Fibroblast of skin of left quadriceps (primary cell): ENCODE results near the gene ARID1B.

Experiments used
- DNase-seq, 2 experiments: peaks; one replicate each; pipeline ENCODE4 v3.0.0-alpha.2; 2013; ENCODE audit warnings: low read depth in 2 of 2

ARID1B gene

DNA sequence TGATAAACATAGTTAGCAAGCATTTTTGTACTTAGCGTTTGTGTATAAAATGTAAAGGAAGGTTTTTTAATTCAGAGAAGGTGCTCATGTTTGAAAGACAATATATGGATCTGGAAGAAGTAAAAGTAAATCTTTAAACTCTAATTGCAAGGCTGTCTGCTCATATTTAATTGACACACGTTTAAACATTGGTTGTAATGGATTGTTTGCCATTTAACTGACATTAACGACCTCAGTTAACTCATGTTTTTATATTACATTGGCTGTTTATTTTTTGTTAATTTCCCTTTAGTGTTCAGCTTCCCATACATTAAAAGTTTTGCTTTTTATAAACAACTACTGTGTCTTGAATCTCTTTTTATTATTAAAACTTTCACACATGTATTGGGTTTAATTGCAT lies 208.1 kb downstream of the ARID1B start:
- DNase-seq = no peak

DNA sequence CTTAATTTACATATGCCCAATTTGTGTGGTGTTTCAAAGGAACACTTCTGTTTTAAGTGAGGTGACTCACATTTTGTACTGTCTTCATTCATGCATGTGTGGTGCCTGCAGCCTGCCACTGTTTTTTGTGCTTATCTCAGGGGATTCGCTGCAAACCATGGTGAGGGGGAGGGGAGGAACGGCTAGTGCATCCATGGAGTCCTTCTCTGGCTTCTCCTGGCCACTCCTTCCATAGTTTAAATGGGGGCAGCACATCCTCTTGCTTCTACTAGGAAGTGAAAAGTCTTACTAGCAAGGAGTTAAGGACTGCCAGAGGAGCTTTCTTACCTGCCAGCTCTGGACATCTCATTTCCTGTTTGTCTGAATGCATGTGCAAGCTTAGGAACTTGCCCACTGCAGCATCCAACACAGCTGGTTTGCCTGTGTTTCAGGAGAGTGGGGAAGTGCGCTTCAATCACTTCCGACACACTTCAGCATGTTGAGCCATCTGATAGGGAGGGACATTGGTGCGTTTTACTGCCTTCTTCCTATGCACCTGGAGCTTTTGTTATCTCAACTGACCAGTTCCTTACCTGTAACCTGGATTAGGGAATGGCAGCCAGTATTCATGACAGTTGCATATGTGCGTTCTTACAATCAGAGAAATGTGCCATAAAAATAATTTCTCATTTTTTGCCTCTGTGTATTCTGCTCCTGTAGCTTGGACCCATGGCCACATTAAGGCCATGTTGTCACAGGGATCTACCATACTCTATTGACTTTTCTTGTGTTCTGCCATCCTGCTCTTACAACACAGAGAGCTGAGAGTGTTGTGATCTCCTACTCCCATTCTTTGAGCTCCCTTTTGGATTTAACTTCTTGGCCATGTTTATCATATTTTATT lies 211.3 kb downstream of the ARID1B start:
- no peak for DNase-seq

DNA sequence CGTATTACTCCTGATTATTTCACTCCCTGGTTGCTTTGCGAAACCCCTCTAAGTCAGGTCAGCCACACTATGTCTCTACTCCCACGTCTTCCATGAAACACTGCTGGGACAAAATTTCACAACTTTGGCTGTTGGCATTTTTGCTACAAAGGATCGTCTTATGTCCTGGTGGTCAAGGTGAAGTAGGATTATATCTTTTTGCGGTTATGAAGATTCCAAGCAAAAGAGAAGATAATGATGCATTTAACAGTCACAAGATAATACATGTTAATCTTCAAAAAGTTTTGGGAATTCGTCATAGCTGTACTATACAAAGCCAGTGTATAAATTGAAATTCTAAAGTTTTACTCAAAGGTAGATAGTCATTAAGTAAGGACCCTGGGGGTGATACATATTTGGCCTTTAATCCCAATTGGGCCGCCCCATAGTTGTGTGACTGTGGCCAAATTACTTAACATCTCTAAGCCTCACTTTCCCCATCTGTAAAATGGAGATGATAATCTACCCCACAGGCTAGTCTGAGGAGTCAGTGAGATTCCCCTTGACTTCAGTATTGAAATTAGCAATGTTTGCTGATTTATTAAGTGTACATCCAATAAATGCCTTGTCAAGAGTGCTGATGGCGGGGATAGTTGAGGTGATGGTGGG lies 212.1 kb downstream of the ARID1B start:
- no peak for DNase-seq

DNA sequence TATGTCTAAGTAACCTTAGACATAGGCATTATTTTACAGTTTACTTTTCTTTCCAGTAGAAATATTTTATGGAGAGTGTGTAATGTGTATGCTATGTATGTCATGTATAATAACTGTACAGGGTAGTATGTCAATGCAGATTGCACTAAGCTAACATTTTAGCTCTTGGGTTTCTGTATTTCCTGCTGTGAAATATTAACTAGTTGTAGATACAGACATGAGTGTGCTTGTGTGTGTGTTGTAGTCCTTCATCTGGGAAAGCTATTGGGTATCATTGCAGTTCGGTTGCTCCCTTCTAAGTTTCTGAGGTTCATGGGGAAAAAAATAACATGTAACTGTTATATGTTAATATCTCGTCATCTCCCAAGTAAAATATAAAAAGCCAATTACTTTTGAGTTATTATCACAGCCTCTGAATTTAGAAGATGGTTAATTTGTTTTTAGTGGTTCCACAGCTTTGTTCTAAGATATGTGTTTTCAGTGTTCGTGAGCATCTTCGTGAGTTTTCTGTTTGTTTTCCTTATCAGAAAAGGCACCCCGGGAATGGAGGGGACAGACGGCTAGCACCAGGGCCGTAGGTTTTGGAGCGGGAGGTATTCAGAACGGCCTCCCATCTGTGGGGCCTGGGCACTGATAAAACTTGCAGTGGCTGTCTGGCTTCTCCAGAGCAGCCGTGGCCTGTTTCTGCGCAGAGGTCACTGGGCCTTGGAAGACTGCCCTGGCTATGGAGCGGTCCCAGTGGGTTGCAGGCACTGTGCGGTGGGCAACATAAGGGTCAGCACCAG lies 215.0 kb downstream of the ARID1B start:
- peak; percentile 19 to 25 for DNase-seq

DNA sequence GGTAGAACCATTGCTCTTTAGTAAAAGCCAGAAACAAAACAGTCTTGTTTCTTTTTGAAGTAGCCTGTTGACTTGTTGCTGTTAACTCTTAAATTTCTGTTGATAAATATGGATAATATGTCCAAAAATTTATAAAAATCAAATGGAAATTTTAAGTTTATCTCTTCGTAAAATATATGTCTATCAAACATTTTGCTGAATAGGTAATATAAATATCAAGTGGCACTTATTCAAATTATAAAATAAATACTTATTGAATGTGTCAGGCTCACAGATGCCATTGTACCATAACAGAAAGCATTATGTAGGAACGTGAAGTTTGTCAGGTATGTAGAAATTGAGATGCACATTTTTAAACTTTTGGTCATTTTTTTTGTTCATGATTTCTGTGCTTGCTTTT lies 216.5 kb downstream of the ARID1B start:
- no peak for DNase-seq

DNA sequence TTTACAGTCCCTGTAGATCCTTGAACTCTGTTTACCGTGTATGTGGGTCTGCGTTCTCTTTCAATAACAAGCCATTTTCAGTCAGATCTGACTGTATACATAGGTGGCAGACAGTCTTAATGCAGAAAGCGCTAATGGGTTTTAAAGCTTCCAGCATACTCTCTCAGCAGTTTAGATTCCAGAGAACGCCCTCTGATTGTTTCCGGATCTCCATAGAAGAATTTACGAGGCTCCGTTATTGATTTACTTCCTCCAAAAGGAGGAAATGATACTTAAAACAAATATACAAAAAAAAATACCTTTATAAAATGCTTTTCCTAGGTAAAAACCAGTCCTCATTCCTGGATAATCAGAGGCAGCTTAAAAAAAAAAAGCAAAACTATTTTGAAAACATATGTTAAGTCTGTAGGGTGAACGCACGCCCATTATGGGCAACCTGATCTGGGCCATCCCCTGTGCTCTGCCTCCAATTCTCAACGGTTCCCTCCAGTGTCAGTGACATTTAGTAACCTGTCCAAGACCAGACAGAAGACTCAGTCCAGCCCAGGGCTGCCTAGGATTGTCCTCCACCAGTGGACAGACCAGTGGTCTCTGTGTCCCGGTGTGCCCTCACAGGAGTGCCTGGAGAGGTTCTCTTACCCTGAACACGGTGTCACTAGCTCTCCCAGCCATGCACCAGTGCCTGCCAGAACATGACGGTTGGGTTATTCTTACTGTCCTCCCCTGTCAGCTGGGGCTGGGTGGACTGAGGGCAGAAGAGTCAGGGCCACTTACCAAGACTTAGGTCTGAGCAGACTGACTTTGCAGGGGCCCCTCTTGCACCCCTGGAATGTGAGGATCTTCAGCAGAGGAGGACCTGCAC lies 217.3 kb downstream of the ARID1B start:
- no peak for DNase-seq

DNA sequence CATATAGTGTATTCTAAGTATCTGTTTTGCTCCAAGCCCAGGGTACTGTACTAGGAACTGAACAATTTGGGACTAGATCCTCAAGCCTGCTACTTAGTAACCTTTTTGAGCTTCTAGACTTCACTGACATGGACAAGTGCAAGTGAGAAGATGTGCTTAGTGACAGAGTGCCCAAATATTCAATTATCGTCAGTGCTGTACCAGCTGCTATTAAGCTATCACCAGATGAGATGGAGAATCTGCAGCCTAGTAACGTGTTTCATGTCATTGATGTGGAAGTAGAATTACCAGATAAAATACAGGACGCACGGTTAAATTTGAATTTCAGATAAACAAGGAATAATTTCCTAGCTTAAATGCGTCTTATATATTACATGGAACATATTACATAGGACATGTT lies 218.3 kb downstream of the ARID1B start:
- DNase-seq = no peak

DNA sequence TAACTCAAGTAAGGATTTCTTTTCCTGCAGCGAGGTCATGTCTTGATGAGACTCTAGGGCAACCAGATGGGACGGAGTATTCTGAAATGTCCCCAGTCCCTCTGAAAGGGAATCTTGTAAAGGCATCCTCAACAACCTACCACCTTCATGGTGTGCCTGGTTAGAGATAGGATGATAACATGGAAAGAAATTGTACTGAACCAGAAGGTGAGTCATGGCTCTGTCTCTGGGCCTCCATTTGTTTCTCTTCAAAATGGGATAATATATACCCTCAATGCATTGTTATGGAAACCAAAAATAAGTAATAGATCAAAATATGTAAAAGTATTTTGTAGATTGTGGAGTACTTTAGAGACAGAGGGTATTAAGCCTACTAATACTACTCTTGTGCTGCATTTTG lies 219.1 kb downstream of the ARID1B start:
- no peak for DNase-seq

DNA sequence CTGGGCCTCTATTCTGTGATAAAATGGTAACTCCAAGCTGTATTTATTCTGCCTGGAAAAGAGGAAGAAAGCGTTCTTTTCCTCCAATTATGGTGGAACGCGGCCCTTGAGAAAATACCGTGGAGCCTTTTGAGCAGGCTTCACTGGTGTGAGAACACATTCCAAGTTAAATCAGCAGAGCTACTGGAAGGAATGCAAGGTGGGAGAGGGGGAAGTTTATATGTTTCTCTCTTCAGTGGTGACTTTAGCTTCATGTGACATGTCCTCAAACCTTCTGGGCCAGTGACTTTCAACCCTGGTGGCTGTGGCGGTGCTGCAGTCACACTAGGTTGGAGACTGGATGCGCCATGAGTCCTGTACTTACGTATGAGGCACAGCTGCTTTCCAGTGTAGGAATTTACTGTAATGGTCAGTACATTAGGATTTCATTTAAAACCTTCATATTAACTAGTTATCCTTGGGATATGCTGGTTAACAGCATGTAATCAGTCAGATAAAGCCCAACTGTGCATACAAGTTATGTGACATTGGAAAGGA lies 221.7 kb downstream of the ARID1B start:
- DNase-seq = no peak

DNA sequence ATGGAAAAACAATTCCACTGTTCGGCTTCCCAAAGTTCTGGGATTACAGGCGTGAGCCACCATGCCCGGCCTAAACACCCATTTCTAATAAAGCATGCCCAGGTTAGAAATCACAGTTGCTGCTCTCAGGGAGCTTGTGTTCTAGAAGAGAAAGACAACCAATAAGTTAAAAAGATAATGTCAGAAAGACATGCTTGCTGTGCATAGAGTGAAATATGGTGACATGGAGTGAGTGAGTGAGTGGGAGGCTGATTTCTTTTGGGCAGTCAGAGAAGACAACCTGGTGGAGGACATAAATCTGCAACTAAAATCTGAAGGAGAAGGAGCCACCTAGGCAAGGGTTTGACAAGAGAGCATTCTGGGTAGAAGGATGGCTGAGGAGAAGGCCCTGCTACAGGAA lies 222.6 kb downstream of the ARID1B start:
- no peak for DNase-seq

DNA sequence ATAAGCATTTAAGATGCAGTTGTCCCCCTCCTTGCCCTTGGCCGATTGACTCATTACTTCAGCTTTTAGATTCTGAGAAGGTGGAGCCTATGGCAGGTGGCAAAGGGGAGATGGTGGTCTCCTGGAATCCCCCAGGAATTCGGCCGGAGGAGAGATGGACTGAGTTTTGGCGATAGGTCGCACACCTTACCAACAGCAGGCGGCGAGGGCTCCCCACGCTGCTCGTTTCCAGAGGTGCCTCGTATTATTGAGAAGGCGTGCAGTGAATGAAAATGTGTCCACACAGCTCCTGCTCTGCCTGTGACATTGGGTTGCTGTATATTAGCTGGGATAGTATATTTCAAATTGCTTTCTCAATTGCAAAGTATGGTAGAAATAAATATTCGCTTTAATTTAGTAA lies 224.5 kb downstream of the ARID1B start:
- no peak for DNase-seq

DNA sequence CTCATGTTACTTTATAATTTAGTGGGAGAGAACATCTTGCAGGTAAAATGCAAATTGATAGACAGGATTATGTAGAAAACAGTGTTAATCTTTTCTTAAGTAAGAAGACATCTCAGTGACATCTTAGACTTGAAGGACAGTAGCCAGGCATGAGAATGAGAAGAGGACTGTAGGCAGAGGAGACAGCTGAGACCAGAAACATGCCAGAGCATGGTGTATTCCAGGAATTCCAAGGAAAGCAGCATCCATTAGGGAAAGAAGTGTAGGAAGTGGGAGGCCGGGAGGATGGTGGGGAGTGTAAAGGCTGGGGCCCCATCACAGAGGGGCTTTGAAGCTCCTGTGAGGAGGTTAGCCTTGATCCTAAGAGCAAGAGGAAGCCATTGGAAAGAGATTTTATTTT lies 225.6 kb downstream of the ARID1B start:
- no peak for DNase-seq

DNA sequence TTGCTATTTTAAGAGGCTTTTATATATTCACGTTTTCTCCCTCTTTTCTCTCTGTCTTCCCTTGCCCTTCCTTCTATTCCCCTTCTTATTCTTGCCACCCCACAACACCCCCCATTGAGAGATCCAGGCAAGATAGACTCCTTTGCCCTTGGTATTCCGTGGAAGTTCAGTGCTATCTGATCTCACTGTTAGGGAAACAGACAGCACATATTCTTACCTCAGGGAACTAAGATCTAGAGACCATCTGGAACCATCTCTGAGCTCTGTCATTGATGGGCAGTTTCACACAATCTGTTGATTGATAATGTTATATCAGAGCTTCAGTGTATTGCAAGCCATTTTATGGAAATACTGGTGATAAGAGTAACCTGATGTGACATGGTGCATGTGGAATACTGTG lies 228.8 kb downstream of the ARID1B start:
- no peak for DNase-seq

DNA sequence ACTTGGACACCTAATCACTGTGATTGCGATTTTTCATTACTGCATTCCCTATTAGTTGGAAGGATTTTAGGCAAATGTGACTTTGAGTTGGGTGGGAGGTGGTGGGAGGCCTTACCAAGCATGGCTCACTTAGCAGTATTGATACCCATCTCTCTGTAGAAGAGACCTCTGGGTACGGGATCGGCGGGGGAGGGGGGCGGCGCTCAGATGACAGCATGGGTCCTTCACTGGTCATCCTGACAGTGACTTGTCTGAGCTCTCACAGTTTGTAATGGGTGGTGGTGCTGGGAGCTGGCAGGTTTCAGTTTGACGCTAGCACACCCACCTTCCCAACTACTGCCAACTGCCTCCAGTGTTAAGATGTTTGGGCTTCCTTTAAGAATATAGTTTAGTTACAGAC lies 231.4 kb downstream of the ARID1B start:
- DNase-seq = no peak

DNA sequence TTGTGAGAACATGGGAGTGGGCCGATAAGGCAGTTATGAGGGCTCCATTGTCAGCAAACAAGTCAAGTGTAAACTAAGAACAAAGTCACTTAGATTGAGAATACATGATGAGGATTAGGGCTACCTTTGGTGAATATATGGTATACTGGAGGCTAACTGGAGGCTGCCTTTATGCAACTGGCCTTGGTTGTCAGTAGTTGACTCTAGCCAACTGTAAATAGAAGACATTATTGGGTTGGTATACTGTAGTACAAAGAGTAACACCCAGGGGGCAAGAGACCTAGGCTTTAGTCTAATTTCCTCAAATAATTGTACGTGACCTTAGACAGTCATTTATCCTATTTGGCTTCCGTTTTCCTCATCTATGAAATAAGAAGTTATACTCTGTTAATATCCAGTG lies 235.2 kb downstream of the ARID1B start:
- no peak for DNase-seq

DNA sequence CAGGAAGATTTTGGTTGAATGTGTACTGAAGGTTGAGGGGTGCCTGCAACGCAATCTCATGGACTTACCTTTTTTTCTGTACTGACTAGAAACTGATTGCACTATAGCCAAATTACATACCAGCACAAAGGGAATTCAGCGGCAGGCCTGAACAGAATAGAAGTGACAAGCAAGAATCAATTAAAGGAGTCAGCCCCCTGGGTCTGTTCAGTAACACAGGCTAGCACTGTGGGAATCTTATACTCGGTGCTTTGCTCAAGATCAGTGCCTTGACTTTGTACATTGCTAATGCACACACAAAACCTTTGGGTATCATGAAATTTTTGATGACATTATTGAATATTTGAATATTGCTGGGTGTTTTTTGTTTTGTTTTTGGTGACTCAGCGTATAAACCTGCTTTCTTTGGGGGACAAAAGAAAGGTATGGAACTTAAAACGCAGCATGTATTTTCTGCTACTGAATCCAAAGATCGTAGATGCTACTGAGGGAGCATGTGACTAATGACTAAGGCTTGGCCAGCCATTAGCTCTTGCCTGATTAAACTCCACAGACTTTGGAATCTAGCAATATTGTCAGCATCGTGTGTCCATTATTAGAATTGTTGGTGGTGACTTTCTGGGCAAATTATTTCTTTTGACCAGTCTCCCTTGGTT lies 236.6 kb downstream of the ARID1B start:
- DNase-seq = no peak

DNA sequence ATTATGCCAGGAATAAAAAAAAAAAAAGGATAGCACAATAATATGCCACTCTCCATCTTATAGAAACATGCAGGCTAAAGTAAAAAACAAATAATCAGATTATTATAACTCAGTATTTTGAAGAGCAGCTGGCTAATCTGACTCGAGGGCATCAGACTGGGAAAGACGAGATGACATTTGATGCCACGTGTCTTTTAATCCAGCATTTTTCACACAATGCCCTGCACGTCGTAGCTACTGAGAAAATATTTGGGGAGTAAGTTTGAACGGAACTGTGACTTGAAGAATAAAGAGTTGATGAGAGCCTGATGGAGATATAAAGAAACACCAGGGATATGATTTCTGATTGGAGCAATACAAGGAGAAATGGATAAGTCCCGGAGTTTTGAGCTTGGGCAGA lies 237.7 kb downstream of the ARID1B start:
- DNase-seq = no peak

DNA sequence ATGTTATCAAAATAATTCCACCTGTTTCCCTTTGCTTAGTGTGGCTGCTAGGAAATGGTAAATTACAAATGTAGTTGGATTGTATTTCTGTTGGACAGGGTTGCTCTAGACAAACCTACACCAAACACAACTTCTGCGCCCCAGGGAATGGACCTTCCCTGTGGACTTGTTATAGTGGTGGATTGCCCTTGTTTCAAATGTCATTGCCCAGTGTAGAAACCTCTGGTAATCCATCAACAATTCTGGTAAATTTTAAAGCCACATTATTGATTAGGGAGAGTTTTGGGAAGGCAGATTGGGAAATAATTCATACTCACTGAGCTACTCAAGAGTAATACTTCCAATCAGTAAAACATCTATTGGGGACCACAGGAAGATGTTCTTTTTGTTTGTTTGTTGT lies 239.8 kb downstream of the ARID1B start:
- DNase-seq = no peak

DNA sequence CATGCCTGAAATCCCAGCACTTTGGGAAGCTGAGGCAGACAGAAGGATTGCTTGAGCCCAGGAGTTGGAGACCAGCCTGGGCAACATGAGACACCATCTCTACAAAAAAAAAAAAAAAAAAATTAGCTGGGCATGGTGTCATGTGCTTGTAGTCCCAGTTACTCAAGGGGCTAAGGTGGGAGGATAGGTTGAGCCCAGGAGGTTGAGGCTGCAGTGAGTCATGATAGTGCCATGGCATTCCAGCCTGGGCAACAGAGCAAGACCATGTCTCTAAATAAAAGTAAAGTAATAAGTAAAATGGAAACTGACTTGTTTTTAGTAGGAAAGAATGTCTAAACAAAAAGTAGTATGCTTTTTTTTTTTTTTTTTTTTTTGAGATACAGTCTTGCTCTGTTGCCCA lies 240.7 kb downstream of the ARID1B start:
- DNase-seq = no peak

DNA sequence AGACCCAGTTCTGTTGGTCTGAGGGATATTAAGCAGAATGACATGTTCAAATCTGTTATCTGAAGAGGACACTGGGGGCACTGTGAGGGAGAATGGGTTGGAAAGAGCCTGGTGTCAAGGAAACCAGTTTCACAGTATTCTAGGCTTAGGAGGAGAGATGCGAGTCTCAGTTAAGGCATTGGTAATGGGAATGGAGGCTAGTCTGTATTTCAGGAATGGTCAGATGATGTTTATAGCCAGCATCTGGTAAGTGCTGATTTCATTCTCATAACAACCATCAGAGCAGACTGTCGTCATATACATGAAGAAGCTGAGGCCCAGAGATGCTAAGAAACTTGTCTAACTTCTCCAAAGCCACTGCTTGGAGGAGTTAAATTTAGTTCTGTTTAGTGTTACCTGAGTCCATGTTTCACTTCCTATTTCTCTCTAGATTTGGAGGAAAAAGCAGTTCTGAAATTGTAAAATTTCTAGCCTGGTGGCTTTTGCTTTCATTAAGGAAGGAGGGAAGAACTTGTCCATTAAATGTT lies 242.0 kb downstream of the ARID1B start:
- DNase-seq = no peak

DNA sequence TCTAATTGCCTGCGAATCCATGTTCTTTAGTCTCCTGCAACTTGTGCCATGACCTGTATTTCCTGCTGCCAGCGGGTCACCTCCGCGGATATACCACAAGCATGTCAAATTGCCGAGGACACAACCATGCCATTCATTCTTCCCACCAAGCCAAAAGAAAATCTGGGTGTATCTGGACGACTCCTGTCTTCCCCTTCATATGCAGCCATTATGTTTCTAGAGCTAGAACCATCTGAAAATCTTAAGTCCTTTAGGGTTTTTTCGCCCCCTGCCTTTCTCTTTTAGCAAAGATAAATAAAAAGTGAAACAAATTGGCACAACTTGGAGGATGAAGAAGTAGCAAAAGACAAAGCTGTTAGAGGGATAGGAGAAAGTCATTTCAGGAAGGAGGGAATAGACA lies 242.6 kb downstream of the ARID1B start:
- no peak for DNase-seq
